ENCODE results near the gene IRF7.

Gene IRF7

DNA sequence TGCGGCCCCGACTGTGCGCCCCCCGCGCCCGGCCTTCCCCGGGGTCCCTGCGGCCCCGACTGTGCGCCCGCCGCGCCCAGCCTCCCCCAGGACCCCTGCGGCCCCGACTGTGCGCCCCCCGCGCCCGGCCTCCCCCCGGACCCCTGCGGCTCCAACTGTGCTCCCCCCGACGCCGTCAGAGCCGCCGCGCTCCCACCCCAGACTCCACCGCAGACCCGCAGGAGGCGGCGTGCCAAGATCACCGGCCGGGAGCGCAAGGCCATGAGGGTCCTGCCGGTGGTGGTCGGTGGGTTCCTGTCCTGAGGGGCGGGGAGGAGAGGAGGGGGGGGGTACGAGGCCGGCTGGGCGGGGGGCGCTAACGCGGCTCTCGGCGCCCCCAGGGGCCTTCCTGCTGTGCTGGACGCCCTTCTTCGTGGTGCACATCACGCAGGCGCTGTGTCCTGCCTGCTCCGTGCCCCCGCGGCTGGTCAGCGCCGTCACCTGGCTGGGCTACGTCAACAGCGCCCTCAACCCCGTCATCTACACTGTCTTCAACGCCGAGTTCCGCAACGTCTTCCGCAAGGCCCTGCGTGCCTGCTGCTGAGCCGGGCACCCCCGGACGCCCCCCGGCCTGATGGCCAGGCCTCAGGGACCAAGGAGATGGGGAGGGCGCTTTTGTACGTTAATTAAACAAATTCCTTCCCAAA is 24.4 kb upstream of the IRF7 start:
- DNase-seq, result no peak

DNA sequence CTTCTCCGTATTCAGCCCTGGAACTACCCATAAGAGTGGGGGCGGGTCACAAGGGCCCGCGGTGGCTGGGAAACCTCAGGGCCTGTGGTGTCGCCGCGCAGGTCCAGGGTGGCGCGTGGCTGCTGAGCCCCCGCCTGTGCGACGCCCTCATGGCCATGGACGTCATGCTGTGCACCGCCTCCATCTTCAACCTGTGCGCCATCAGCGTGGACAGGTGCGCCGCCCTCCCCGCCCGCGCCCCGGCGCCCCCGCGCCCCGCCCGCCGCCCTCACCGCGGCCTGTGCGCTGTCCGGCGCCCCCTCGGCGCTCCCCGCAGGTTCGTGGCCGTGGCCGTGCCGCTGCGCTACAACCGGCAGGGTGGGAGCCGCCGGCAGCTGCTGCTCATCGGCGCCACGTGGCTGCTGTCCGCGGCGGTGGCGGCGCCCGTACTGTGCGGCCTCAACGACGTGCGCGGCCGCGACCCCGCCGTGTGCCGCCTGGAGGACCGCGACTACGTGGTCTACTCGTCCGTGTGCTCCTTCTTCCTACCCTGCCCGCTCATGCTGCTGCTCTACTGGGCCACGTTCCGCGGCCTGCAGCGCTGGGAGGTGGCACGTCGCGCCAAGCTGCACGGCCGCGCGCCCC is 23.7 kb upstream of the IRF7 start:
- DNase-seq, result no peak

DNA sequence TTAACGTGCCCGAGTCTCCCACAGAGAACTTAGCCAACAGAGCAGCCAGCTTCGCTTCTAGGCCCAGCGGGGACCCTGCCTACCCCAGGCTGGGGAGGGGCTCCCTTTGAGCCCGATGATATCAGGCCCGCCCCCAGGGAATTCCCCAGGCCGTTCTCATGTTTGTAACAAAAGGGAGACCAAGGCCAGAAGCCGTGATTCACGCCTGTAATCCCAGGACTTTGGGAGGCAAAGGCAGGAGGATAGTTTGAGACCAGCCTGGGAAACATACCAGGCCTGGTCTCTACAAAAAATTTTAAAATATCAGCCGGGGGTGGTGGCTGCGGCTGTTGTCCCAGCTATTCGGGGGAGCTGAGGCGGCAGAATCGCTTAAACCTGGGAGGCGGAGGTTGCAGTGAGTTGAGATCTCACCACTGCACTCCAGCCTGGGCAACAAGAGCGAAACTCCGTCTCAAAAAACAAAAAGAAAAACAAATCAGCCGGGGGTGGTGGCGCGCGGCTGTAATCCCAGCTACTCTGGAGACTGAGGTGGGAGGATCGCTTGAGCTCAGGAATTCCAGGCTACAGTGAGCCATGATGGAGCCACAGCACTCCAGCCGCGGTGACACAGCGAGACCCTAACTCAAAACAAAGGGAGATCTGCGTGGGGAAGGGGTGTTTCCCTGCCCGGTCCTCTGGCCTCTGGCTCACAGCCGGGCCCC is 23.0 kb upstream of the IRF7 start:
- peak; percentile 29 for DNase-seq

DNA sequence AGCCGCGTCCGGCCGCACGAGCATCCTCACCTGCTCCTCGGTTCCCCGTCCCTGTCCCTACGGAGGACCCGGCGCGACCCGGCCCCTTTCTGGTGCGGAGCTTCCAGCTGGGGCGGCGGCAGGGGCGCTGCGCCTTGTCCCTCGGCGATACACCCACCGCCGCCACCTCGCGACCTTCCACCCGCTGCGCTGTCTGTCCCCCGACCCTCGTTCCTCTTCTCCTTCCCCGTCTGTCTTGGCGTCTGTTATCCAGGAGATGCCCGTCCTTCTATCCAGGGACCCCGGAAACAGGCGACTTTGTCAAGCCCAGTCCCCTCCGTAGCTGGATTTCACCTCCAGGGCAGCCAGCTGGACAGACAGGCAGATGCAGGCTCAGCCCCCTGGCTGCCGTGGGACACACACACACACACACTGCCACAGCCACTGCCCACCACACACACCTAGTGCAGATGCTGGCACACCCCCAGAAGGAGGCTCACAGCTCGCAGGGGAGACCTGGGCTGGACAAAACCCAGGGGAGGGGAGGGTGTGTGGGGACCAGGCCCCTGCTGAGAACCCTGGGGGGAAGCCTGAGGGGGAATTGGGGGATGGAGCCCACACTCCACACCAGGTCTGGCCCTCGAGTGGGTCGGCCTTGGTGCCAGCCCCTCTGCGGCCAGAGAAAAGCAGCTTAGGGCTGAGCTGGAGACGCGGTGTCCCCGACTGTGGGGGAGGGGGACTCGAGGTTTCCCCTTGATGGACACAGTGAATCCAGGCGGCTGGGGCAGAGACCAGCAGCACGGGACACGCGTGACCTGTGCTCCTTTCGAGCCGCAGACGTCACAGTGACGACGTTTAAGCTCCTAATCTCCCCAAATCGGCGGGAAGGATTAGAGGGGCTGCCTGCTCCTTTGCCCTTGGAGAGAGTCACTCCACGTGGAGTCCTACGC is 22.1 kb upstream of the IRF7 start:
- DNase-seq, result no peak

DNA sequence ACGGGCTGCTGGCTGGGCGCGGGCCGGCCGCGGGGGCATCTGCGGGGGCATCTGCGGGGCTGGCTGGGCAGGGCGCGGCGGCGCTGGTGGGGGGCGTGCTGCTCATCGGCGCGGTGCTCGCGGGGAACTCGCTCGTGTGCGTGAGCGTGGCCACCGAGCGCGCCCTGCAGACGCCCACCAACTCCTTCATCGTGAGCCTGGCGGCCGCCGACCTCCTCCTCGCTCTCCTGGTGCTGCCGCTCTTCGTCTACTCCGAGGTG is 21.5 kb upstream of the IRF7 start:
- no peak for DNase-seq

DNA sequence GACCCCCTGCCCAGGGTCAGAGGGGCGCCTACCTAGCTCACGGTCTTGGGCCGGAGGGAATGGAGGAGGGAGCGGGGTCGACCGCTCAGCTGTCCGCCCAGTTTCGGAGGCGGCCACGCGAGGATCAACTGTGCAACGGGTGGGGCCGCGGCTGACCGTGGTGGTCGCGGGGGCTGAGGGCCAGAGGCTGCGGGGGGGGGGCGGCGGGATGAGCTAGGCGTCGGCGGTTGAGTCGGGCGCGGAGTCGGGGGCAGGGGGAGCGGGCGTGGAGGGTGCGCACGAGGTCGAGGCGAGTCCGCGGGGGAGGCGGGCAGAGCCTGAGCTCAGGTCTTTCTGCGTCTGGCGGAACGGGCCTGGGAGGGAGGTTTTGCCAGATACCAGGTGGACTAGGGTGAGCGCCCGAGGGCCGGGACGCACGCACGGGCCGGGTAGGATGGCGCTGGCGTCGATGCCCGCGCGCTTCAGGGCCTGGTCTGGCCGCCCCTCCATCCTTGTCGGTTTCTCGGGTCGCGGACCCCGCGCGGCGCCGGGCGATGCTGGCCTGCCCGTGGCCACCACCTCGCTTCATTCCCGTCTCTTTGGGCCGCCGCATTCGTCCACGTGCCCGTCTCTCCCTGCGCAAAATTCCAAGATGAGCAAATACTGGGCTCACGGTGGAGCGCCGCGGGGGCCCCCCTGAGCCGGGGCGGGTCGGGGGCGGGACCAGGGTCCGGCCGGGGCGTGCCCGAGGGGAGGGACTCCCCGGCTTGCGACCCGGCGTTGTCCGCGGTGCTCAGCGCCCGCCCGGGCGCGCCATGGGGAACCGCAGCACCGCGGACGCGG is 21.0 kb upstream of the IRF7 start, which contains the start of gene DRD4:
Gene DRD4, plus strand, starts transcription at position 759 of the 822 bp plus-strand sequence. Its CDS starts 36 bp downstream, at position 795.
- peak; percentile 29 for DNase-seq

DNA sequence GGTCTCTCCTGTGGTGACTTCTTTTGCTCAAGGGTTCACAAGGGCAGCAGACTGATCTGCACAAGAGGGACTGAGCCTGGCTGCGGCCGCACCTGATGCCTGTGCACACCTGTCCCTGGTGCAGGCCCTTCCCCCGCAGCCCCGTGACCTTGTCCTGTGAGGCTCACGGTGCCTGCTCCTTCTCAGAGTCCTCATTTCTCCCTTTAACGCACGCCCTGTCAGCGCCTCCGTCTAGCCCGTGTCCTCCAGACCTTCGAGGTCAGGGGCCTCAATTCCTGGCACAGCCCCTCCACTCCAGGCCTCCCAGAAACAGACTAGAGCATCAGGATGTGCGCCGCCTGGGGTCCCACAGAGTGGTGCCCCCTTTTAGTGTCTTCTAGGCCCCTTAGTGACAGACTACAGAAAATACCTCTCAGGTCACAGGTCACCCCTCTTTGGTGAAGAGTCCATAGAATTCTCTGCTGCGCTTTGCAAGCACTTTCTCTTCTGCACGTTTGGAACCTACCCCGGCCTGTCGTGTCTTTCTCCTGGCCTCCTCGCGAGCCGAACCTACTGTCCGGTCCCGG is 20.3 kb upstream of the IRF7 start:
- DNase-seq, result no peak

DNA sequence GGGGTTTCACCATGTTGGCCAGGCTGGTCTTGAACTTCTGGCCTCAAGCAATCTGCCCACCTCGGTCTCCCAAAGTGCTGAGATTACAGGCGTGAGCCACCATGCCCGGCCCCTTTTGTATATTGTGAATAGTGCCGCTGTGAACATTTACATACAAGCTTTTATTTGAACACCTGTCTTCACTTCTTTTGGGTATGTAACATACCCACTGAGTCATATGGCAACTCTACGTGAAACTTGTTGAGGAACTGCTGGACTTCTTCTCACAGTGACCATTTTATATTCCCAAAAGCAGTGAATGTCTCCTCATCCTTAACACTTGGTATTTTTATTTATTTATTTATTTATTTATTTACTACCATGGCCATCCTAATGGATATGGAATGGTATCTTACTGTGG is 15.1 kb upstream of the IRF7 start:
- DNase-seq, result no peak

DNA sequence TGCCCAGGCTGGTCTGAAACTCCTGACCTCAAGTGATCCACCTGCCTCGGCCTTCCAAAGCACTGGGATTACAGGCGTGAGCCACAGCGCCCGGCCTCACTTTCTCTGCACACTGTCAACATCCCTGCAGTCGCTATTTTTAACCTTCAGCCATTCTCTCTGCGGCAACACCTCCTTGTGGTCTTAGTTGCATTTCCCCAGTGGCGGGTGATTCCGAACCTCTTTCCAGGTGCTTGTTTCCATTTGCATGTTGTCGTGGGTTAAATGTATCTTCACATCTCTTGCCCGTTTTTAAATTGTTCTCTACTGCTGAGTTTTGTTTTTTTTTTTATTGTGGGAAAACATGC is 13.5 kb upstream of the IRF7 start:
- DNase-seq, result no peak

DNA sequence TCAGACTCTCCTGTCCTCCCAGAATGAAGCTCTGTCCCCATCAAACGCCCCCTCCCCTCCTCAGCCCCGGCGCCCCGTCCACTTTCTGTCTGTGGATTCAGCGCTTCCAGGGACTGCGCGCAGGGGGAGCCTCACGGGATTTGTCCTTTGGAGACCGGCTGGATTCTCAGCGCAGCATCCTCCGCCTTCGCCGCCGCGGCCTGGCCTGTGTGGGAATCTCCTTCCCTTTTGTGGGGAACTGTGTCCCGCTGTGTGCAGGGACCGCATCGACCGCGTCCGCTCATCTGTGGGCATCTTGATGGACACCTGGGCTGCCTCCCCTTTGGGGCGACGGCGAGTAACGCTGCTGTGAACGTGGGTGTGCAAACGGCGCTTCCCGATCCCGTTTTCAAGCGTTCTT is 12.3 kb upstream of the IRF7 start:
- DNase-seq, result no peak

DNA sequence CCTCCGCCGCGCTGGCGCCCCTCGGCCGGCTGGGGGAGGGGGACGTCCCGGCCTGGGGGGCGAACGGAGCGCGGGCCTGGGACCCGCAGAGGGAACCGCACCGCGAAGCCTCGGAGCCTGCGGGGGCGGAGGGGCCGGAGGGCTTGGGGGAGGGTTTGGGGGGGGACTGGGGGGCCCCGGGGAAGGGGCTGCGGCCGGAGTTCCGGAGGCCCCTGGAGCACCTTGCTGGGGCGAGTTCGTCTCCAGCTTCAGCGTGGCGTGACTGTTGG is 11.5 kb upstream of the IRF7 start:
- DNase-seq, result no peak

DNA sequence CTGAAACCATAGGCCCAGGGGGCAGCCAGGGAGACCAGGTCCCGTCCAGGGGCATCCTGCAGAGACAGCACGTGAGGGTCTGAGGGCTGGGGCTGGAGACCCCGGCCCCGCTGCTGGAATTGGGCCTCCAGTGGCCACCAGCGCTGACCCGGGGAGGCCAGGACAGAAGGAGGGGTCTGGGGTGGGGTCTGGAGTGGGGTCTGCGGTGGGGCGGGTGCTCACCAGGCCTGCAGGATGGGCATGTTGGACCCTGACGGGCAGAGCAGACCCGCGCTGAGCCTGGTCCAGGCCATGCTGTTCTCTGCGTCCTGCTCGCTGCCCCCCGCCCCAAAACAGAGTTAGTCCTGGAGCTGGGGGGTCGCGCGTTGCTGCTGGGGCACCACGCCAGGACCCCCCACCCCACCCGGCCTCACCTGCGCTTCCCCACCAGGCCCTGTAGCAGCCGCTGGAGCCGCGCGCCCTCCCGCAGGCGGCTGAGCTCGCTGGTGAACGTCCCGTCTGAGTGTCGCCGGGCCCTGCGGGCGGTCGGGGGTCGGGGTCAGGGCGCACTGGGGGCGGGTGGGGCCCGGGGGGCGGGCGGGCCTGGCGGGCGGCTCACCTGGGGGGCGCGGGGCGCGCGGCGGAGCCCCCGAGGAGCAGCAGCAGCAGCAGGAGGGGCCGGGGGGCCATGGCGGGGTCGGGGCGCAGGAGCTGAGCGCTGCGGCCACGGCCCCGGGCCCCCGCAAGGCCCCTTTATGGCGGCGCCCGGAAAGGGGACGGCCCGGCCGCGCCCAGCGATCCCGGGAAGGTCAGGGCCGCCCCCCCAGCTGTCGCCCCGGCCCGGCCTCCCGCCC is 10.9 kb upstream of the IRF7 start, which contains the start of gene SCT:
Gene SCT, minus strand, starts transcription at position 707 of the 833 bp plus-strand sequence. Its CDS starts 38 bp downstream, at position 669.
- DNase-seq, result no peak

DNA sequence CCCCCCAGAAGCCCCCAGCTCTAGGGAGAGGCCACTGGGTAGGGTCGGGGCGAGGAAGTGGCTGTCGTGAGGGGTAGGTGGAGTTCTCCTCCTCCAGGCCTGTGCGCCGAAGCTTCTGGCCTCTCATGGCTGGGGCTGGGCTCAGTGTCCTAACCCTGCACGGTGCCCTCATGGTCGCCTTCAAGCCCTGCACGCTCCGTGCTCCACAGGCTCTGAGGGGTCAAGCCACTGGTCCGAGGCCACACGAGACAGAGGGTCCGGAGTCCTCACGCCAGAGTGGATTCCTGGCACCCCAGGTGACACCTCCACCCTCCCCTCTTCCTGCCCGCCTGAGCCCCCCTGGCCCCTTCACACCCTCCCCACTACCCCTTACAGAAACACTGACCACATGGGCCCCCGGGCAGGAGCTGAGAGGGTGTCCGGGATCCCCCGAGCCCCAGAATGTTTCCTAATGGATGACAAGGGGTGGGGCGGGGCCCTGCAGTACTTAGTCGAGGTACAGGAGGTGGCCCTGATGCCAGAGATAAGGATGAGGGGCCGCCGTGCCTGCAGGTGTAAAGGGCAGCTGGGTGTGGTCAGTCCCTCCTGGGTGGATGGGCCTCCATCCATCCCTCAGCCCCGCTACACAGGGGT is 10.0 kb upstream of the IRF7 start:
- no peak for DNase-seq

DNA sequence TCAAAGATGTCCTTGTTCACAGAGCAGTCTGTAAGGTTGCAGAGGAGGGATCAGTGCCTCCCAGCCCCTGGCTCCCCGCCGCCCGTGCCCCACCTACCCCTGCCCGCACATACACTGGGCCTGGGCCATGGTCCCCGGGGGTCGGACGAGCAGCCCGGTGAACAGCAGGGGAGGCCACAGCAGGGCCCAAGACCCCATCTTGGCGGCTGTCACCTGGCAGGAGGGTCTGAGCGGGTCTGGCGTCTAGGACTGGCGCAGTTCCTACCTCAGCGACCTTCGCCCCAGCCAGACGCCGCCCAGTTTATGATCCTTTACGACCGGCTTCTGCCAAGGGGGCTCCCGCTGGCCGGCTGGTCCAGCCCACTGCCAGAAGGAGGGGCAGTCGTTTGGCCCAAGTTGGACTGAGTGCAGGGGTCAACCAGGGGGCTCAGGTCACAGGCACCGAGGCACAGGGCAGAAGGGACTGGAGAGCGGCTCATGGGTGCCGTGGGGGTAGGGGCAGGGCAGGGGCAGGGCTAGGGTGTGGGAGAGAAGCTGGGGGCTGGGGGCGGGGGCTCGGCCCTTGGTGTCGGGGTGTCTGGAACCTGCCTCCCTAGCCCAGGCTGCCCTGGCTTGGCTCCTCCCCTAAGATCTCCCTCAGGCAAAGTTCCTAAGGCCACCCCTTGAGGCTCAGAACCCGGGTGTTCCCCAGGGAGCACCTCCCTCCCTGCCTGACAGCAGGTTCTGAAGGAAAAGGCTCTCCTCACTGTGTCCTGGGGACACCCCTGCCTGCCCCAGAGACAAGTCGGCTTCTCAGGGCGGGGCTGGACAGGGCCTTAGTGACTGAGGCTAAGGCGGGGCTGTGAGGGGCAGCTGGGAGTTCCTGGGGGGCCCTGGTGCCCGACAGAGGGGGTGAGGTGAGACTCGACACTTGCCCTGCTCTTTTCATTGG is 9.2 kb upstream of the IRF7 start, which contains the start of gene CDHR5:
Gene CDHR5, minus strand, starts transcription at position 251 of the 931 bp plus-strand sequence. Its CDS starts 53 bp downstream, at position 198.
- DNase-seq, result no peak

DNA sequence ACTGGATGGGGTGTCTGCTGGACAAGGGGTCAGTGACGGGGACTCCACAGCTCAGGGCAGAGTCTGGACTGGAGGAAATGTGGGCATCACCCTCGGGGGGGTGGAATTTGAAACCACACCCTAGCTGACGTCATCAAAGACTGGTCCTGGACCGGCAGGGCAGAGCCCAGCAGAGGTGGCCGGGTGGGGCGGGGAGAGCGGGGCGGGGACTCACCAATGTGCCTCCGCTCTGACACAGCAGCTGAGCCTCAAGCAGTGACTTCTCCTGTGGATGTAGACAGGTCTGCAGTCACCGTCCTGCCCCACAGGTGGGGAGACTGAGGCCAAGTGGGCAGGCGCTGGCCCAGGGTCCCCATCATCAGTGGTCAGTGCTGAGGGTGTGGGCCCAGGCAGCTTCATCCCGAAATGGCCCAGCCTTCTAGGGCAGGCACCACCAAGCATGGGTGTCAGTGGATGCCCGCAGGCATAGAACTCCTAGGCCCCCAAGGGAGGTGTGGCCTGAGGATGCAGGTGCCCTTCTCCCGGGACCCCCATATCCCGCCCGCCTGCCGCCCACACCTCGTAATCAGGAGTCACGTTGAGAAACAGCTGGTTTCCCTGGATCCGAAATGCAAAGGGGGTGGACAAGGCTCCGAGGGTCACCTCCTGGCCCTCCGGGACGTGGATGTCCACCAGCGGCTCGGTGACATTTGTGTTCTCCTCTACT is 8.4 kb upstream of the IRF7 start:
- no peak for DNase-seq

DNA sequence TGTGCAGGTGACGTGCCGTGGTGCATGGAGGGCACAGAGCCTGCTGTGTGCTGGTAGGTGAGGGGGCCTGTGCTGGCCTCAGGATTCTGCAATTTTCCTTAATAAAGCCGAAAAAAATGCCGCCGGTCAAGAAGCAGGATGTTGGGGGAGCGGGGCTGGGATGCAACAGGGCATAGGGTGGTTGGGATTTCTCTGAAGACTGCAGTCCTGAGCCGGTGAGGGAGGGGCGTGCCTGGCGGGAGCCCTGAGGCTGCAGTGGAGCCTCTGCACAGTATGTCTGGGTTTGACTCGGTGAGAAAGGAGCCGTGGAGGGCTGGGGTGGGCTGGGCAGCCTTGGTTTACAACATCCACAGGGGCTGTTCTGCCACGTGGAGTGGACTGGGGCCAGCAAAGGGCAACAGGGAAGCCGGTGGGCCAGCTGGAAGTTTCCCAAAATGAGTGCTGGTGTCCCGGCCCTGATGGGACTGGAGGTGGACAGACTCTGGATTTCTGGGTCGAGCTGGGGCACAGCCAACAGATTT is 7.7 kb upstream of the IRF7 start:
- no peak for DNase-seq

DNA sequence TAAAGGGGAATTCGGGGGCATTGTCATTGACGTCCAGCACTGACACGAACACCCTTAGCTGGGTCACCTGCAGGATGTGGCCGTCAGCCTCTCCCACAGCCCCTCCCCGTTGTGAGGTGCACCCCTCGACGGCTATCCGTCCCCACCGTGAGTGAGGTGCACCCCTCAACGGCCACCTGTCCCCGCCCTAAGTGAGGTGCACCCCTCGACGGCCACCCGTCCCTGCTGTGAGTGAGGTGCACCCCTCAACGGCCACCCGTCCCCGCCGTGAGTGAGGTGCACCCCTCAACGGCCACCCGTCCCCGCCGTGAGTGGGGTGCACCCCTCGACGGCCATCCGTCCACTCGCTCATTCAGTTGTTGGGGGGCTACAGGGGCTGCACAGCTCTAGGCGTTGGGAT is 6.1 kb upstream of the IRF7 start:
- DNase-seq, result no peak

DNA sequence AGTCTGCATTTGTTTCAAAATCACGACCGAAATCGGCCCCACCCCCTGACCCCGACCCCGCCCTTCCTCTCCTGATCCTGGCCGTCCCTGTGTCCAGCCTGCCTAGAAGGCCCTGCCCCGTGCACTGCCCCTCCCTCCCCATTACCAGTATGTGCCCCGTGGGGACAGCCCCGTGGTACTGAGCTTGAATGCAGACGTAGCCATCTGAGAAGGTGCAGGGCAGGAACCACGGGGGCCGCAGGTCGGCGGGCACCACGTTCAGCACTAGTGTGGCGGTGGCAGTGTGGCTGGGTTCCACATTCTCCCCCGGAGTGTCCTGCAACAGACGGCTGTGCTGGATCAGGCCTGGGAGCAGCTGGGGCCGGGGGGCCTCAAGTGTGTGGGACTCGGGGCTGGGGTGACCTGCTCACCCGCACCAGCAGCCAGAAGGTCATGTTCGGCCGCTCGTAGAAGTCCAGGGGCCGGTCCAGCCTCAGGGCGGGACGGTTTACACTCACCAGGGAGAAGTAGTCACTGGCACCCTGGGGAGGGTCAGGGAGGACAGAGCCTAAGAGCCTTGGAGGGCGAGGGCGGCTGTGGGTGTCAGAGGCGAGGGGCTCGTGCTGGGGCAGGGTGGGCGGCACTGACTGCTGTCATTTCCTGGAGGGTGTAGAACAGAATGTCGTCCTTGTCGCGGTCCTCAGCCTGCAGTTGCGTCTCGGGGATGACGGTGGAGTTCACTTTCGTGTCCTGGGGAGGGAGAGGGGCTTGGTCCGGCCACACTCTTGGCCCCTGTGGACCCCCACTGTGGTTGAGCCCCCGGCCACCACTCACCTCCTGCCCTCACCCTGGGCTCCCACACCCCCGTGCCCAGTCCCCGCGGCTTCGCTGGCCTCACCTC is 5.4 kb upstream of the IRF7 start:
- no peak for DNase-seq
